HepG2 (cell line): ENCODE data around the gene PRKCE. TPM values are rescaled to one million over a fixed set of nuclear protein-coding genes. Genes with fewer than 3 reads are reported as not detected.

Experiments used
- ATAC-seq: fragments of 200-7000 bp; cut with Tn5 transposase; 3 replicates; pipeline ENCODE4 v1.9.1; 2020; ENCODE audit warnings: mild to moderate bottlenecking, moderate library complexity
- BruUV-seq: library from RNA; stranded (reverse); fragments of 400-500 nt; replicated peaks from 2 replicates; lab custom pipeline; 2021; lab: Mats Ljungman, UMichigan
- CTCF ChIA-PET: fragments of 300-600 bp; formaldehyde crosslinking; extraction: SDS; loops from one replicate; lab custom pipeline; 2021; ENCODE audit warnings: low total read pairs, inconsistent platforms, low intra/inter-chr PET ratio; lab: Yijun Ruan, JAX
- POLR2A ChIA-PET: fragments of 350-600 bp; sonication (Branson Sonifier 250); formaldehyde crosslinking; loops from one replicate; lab custom pipeline; 2020; ENCODE audit warnings: antibody characterized with exemption, inconsistent platforms; lab: Yijun Ruan, JAX
- DNase-seq: peaks from one replicate; pipeline ENCODE4 v3.0.0-alpha.2; 2015; ENCODE audit warnings: low spot score
- FAIRE-seq: peaks from 3 replicates; lab custom pipeline; 2011; peaks lifted over from hg19 to GRCh38; lab: Jason Lieb, UNC
- H2AFZ ChIP-seq: one replicate; pipeline ENCODE4 v1.6.1; 2011; ENCODE audit warnings: low read length, inconsistent platforms
- H3K27ac ChIP-seq: fragments of 300-600 bp; 3 replicates; pipeline ENCODE4 v1.8.0; 2011; ENCODE audit warnings: mixed run types, mild to moderate bottlenecking, mixed read lengths, low read length, inconsistent platforms; ENCODE audit not compliant: insufficient read depth; ENCODE audit errors: extremely low read length
- H3K27me3 ChIP-seq, 2 experiments: fragments of 200-600 bp in 1 of 2; 2 replicates in 1 of 2; 3 replicates in 1 of 2; pipeline versions ENCODE4 v1.6.0 to v1.8.0; 2011; ENCODE audit warnings: low read length in 2 of 2, mild to moderate bottlenecking in 2 of 2, moderate library complexity in 2 of 2, inconsistent platforms in 1 of 2; ENCODE audit not compliant: insufficient read depth in 2 of 2, control insufficient read depth in 1 of 2
- H3K36me3 ChIP-seq, 2 experiments: fragments of 200-600 bp in 1 of 2; replicated peaks in 1 of 2; 2 replicates in 1 of 2; 3 replicates in 1 of 2; pipeline versions ENCODE4 v1.5.1 to v1.8.0; 2011; ENCODE audit warnings: low read length in 2 of 2, inconsistent platforms in 1 of 2; ENCODE audit not compliant: insufficient read depth in 2 of 2, control insufficient read depth in 1 of 2
- H3K4me1 ChIP-seq: 2 replicates; pipeline ENCODE4 v1.5.1; 2012; ENCODE audit warnings: low read length, inconsistent platforms; ENCODE audit not compliant: insufficient read depth
- H3K4me2 ChIP-seq: 2 replicates; pipeline ENCODE4 v1.6.0; 2011; ENCODE audit warnings: low read depth, low read length, inconsistent platforms
- H3K4me3 ChIP-seq, 3 experiments: fragments of 200-600 bp in 1 of 3; sonication (generic), shearing (Covaris generic) in 1 of 3; replicated peaks in 1 of 3; 2 replicates each; pipeline ENCODE4 v1.5.1; 2011 to 2016; ENCODE audit warnings: low read length in 3 of 3, inconsistent platforms in 2 of 3, low read depth in 2 of 3, mild to moderate bottlenecking in 2 of 3, control low read depth in 1 of 3, mixed read lengths in 1 of 3; ENCODE audit not compliant: insufficient read depth in 1 of 3
- H3K79me2 ChIP-seq: one replicate; pipeline ENCODE4 v1.6.1; 2011; ENCODE audit warnings: low read length, inconsistent platforms; ENCODE audit not compliant: insufficient read depth
- H3K9ac ChIP-seq: 2 replicates; pipeline ENCODE4 v1.6.0; 2011; ENCODE audit warnings: mild to moderate bottlenecking, low read depth, low read length, inconsistent platforms; ENCODE audit not compliant: insufficient read depth
- H3K9me3 ChIP-seq: 2 replicates; pipeline ENCODE4 v1.5.1; 2012; ENCODE audit warnings: mild to moderate bottlenecking, low read length
- H4K20me1 ChIP-seq: 2 replicates; pipeline ENCODE4 v1.6.0; 2011; ENCODE audit warnings: inconsistent platforms, mild to moderate bottlenecking, low read length, moderate library complexity; ENCODE audit not compliant: insufficient read depth
- AHR ChIP-seq: IDR thresholded peaks from 2 replicates; pipeline ENCODE4 v1.6.1; 2018; ENCODE audit warnings: missing genetic modification reagents, missing compliant biosample characterization
- ATF7-NPFF ChIP-seq: sonication (generic); formaldehyde crosslinking; IDR thresholded peaks from 2 replicates; pipeline ENCODE4 v1.8.1; 2023; ENCODE audit warnings: mild to moderate bottlenecking, low read depth, missing genetic modification reagents, moderate library complexity
- MLXIP ChIP-seq: sonication (generic); formaldehyde crosslinking; IDR thresholded peaks from 2 replicates; pipeline ENCODE4 v1.9.0; 2021; ENCODE audit warnings: missing genetic modification reagents, borderline replicate concordance
- POGZ ChIP-seq: sonication (generic); formaldehyde crosslinking; IDR thresholded peaks from 2 replicates; pipeline ENCODE4 v1.4.0; 2020; ENCODE audit warnings: mild to moderate bottlenecking, missing genetic modification reagents
- SMAD1 ChIP-seq: sonication (generic); formaldehyde crosslinking; IDR thresholded peaks from 2 replicates; pipeline ENCODE4 v1.4.0; 2020; ENCODE audit warnings: missing genetic modification reagents, low read depth, mild to moderate bottlenecking, borderline replicate concordance
- SNAPC4 ChIP-seq: sonication (generic); formaldehyde crosslinking; IDR thresholded peaks from 2 replicates; pipeline ENCODE4 v1.4.0; 2020; ENCODE audit warnings: mild to moderate bottlenecking, missing genetic modification reagents
- ZBTB44 ChIP-seq: sonication (generic); formaldehyde crosslinking; IDR thresholded peaks from 2 replicates; pipeline ENCODE4 v1.4.0; 2020; ENCODE audit warnings: missing genetic modification reagents
- ZFP90 ChIP-seq: sonication (generic); formaldehyde crosslinking; IDR thresholded peaks from 2 replicates; pipeline ENCODE4 v1.8.0; 2022; ENCODE audit warnings: missing genetic modification reagents, mild to moderate bottlenecking, inconsistent platforms, borderline replicate concordance
- ZMYM2 ChIP-seq: sonication (generic); formaldehyde crosslinking; IDR thresholded peaks from 2 replicates; pipeline ENCODE4 v1.8.0; 2022; ENCODE audit warnings: mild to moderate bottlenecking, missing genetic modification reagents
- ZNF17 ChIP-seq: sonication (generic); formaldehyde crosslinking; IDR thresholded peaks from 2 replicates; pipeline ENCODE4 v1.5.0; 2020; ENCODE audit warnings: mild to moderate bottlenecking, missing genetic modification reagents
- ZNF546 ChIP-seq: sonication (generic); formaldehyde crosslinking; conservative IDR thresholded peaks from 2 replicates; pipeline ENCODE4 v1.8.1; 2023; ENCODE audit warnings: mild to moderate bottlenecking, missing genetic modification reagents
- ZNF713 ChIP-seq: sonication (generic); formaldehyde crosslinking; IDR thresholded peaks from 2 replicates; pipeline ENCODE4 v1.4.0; 2020; ENCODE audit warnings: mild to moderate bottlenecking, missing genetic modification reagents
- ZNF746 ChIP-seq: sonication (generic); formaldehyde crosslinking; IDR thresholded peaks from 2 replicates; pipeline ENCODE4 v1.8.0; 2022; ENCODE audit warnings: mild to moderate bottlenecking, missing genetic modification reagents
- WGBS: methylation state at CpG from one replicate; pipeline ENCODE4 v1.1.6; 2017; ENCODE audit warnings: low lambda C conversion rate; 5-methylcytosine and 5-hydroxymethylcytosine counted together
- in situ Hi-C: cut with HindIII; loops from 2 replicates; pipeline ENCODE4 v1.10.0; 2017; ENCODE audit warnings: low pct_unique_long_range_greater_than_20kb; ENCODE audit not compliant: extremely low pct_ligation_motif_present
- intact Hi-C: fragments of 100-400 bp; cut with micrococcal nuclease; formaldehyde crosslinking; loops from one replicate; pipeline ENCODE4 v1.10.0; 2022; ENCODE audit not compliant: unreplicated experiment
- polyA plus RNA-seq, 8 experiments: library from polyadenylated mRNA; depleted of rRNA in 3 of 8; stranded (reverse) in 7 of 8; unstranded in 1 of 8; fragments of >200 nt; fragmentation: Illumina TruSeq in 4 of 8; extraction: Trizol in 4 of 8; gene quantifications; 2 replicates each; pipeline versions ENCODE4 v1.2.1 to v1.2.3, GENCODE V29; 2011 to 2016; ENCODE audit warnings: low read depth in 4 of 8, missing spikeins in 1 of 8, mixed read lengths in 1 of 8; ENCODE audit not compliant: insufficient read depth in 1 of 8
- total RNA-seq, 5 experiments: library from RNA; depleted of rRNA; stranded (reverse); fragments of >200 nt; fragmentation: Illumina TruSeq; extraction: Trizol; gene quantifications; 2 replicates each; pipeline ENCODE4 v1.2.3, GENCODE V29; 2016; ENCODE audit warnings: low read depth in 1 of 5

Gene PRKCE
- total and polyA plus RNA-seq, 2 of the 13 experiments (the other 11 are each of a cell fraction or from before 2014, with no cell fraction given), result 1.0 to 3.9 TPM

- DNase-seq (no peak), FAIRE-seq (no peak), ATAC-seq (no peak)
- ChIA-PET CTCF (no interaction called here), POLR2A (no interaction called here)
- H3K36me3 ChIP-seq, result no peaks in the 10 kb centered on the region
- no TSS peak for BruUV-seq
- no peak overlapping the region for H3K4me2 ChIP-seq
- H3K27me3 ChIP-seq, result no peaks in the 10 kb centered on the region; a peak in 1 of 5 replicates
- no peaks in the 10 kb centered on the region for H3K9me3 ChIP-seq
- no peak for TF ChIP-seq ZFP90 (CRISPR knock-in tag)
- no peak for TF ChIP-seq SNAPC4 (CRISPR knock-in tag)
- no peak for TF ChIP-seq SMAD1 (CRISPR knock-in tag)
- TF ChIP-seq ZNF746, result no peak
- no peak for TF ChIP-seq AHR (CRISPR knock-in tag)
- TF ChIP-seq MLXIP (CRISPR knock-in tag), result no peak
- TF ChIP-seq ZBTB44, result no peak
- TF ChIP-seq ZNF546, result no peak
- TF ChIP-seq ZNF713, result no peak
- no peak for TF ChIP-seq POGZ (CRISPR knock-in tag)
- TF ChIP-seq ZMYM2 (CRISPR knock-in tag), result no peak
- no peak for TF ChIP-seq ATF7-NPFF
- TF ChIP-seq ZNF17, result no peak
- H3K27ac ChIP-seq, result no peak overlapping the region
- no peaks in the 10 kb centered on the region for H3K79me2 ChIP-seq
- H4K20me1 ChIP-seq, result no peaks in the 10 kb centered on the region
- no peaks in the 10 kb centered on the region for H3K4me1 ChIP-seq
- intact Hi-C loops, result no loop called here
- no peak overlapping the region for H3K9ac ChIP-seq
- in situ Hi-C loops, result no loop called here
- no peak overlapping the region for H3K4me3 ChIP-seq
- no peak overlapping the region for H2AFZ ChIP-seq
- WGBS, result 50% methylated on average over 4 of the region's 4 CpGs
Measured at GRCh38 chr2:45841752-45842407, 190.4 kb downstream of the PRKCE start.
